GM12873 (cell line): Measurements from ENCODE around the gene KCTD14.

Source experiments
- TF ChIP-seq, protein P1 (sequence below): IDR thresholded peaks from 2 replicates; pipeline ENCODE4 v1.5.1; 2012; ENCODE audit warnings: low read depth, mild to moderate bottlenecking, moderate library complexity, low read length, control low read depth; ENCODE audit not compliant: insufficient read depth; ENCODE audit errors: missing control alignments

Gene KCTD14

DNA sequence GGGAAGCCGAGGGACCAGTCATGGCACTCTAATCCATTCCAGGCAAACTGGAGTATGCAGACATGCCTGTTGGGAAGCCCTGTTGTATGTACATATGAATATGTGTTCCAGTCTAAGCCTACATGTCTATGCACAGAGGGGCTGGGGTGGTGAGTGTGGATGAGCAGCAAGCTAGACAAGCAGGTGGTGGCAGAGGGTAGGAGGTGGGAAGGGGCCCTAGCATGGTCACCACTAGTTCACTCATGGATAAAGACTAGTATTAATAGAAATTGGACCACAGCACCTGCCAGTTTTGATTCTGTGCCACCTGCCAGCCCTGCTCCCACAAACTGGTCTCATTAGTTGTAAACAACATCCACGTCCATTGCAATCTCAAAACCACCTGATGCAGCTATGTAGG is 42.1 kb upstream of the KCTD14 start:
- TF ChIP-seq, protein P1, sequence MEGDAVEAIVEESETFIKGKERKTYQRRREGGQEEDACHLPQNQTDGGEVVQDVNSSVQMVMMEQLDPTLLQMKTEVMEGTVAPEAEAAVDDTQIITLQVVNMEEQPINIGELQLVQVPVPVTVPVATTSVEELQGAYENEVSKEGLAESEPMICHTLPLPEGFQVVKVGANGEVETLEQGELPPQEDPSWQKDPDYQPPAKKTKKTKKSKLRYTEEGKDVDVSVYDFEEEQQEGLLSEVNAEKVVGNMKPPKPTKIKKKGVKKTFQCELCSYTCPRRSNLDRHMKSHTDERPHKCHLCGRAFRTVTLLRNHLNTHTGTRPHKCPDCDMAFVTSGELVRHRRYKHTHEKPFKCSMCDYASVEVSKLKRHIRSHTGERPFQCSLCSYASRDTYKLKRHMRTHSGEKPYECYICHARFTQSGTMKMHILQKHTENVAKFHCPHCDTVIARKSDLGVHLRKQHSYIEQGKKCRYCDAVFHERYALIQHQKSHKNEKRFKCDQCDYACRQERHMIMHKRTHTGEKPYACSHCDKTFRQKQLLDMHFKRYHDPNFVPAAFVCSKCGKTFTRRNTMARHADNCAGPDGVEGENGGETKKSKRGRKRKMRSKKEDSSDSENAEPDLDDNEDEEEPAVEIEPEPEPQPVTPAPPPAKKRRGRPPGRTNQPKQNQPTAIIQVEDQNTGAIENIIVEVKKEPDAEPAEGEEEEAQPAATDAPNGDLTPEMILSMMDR = no peak

DNA sequence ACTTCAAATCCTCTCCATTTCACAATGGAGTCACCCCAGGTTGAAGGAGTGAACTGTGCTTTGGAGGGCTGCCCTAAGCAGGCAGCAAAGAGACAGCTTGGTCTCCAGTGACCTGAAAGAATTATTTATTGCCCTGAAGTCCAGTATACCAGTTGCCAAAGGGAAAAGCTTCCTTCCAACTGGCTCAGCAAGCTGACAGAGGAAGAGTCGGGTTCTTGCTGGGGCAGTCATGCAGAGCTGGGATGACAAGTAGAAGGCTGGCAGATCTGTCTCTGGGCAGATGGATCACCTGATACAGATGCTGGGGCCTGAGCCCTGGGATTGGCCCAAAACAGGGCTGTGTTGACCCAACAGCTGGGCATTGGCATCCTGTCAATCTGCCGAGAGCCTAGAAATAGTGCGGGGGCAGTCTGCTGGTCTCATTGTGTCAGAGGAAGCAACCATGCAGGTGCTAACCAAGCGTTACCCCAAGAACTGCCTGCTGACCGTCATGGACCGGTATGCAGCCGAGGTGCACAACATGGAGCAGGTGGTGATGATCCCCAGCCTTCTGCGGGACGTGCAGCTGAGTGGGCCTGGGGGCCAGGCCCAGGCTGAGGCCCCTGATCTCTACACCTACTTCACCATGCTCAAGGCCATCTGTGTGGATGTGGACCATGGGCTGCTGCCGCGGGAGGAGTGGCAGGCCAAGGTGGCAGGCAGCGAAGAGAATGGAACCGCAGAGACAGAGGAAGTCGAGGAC is 40.5 kb upstream of the KCTD14 start, which contains the start of gene THRSP:
TSS of gene THRSP (plus strand) at position 422 of the 742 bp plus-strand sequence. CDS start at position 443, 21 bp downstream.
- TF ChIP-seq, protein P1 = no peak

DNA sequence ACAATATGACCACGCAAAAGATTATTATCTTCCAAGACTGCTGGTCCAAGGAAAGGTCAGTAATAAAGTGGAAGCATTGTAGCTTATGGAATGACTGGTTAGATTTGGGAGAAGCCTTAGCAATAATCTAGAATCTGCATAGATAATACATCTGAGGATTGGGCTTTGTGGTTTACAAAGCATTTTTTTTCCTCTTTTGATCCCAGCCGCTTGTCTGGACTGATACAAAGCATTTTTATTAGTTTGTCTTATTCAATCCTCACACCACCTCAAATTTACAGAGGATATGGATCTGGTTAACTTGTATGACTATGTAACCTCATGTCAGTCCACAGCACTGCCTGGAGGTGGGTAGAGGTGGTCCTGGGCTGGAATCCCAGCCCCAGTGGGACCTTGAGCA is 39.6 kb upstream of the KCTD14 start:
- TF ChIP-seq, protein P1 = no peak

DNA sequence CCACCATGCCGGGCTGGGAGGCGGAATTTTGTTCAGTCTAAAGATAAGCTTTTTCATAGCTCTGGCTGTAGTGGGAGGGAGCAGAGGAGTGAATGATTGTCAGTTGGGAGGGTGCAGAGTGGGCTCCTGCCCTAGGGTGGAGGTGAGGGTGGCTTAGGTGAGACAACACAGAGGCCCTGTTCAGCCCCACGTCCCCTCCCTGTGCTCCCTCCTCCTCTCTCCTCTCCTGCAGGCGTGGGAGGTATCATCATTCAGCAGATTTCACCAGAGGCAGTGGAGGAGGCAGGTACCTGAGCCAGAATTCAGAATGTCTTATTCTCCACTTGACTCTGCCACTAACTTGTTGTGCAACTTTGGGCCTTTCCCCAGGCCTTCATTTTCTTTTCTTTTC is 38.8 kb upstream of the KCTD14 start:
- TF ChIP-seq, protein P1 = no peak

DNA sequence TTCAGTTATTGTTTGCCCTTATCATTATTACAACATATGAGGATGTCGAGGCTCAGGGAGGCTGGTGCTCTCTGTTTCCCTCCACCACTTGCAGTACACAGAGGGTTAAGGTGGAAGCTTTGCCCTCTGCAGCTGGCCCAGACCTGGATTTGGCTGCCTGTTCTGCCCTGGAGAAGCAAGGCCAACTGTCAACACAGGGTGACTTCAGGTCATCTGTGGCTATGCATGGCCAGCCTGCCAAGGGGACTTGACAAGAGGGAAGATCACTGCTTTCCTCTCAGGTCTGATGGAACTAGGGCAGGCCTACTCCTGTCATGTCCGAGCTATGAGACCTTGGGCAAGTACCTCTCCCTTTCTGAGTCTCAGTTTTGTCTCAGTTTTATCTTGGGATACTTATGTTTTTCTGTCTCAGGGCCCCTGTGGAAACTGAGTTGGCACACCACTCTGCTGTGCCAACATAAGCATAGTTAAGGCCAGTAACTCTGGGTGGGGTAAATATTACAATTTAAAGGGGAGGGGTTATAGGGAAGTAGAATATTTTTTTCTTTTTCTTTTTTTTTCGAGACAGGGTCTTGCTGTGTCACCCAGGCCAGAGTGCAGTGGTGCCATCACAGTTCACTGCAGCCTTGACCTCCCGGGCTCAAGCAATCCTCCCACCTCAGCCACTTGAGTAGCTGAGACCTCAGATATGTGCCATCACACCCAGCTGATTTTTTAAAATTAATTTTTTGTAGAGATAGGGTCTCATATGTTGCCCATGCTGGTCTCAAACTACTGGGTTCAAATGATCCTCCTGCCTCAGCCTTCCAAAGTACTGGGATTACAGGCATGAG is 38.2 kb upstream of the KCTD14 start:
- TF ChIP-seq, protein P1 = no peak

DNA sequence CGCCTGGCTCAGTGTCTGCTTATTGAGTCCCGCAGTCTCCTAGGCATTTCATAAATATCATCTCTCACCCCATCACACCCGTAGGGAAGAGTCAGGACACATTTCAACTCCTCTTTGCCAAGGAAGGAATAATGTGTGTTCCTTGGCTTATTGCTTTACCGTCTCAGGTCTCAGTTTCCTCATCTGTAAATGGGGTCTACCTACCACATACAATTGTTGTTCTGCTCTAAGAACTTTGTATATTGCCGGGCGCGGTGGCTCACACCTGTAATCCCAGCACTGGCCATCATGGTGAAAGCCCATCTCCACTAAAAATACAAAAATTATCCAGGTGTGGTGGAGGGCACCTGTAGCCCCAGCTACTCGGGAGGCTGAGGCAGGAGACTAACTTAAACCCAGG is 37.5 kb upstream of the KCTD14 start:
- TF ChIP-seq, protein P1 = no peak

DNA sequence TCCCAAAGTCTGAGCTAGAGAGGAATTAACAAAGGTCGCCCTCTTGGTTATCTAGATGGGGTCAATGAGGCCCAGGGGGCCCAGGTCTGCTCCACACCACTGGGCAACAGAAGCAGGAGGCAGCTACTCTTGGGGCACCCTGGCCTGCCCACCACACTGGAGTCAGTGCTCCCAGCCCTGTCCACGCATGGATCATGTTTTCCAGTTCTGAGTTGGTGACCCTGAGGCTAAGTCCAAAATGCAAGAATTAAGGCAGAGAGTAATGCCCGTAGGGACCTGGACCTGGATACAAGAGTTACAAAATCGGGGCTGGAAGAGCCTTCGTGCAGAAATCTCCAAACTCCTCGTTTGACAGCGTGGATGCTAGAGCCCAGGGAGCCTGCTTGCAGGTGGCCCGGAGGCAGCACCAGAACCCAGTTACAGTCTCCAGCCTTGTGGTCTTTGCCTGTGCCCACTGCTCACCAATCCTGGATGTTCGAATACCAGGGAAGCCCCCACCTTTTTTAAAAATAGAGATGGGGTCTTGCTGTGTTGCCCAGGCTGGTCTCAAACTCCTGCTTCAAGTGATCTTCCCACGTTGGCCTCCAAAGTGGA is 34.5 kb upstream of the KCTD14 start:
- TF ChIP-seq, protein P1 = no peak
